HG03457 (cell line): ENCODE measurements around the gene OSGEP.

Source experiments
- ATAC-seq: cut with Tn5 transposase; IDR thresholded peaks from one replicate; pipeline ENCODE4 v1.9.1; 2021; ENCODE audit warnings: moderate number of reproducible peaks; ENCODE audit not compliant: unreplicated experiment

The OSGEP gene

DNA sequence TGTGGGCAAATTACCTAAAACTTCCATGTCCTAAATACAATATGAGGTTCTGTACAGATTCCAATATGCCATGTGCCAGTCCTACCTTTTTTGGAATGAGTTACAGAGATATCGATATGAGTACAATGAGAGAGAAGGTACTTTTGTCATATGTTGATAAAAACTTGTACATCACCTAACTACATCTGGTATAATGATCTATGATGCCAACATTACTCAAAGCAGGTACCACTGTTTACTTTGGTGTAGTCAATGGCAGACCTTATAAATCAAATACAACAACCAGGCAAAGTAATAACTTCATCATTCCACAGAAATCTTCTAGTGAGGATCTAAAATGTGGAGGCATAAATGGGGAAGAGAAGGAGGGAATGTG is 54.0 kb downstream of the OSGEP start:
- no peak for ATAC-seq

DNA sequence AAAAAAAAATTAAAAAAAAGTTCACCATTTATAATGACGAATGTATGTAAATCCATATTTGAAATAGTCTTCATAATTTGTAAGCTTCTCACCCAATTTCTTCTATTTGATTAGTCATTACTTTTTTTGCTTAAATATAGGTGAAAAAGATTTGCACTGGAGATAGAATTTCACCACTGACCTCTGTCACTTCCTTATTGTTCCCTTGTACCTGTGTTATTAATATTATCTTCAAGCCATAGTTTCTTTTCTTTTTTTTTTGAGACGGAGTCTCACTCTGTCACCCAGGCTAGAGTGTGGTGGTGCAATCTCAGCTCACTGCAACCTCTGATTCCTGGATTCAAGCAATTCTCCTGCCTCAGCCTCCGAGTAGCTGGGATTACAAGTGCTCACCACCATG is 57.1 kb downstream of the OSGEP start:
- no peak for ATAC-seq
